ENCODE data around the gene SMC6.

- TF ChIP-seq CTCF (IDR thresholded peaks at IDR 0.05) (no peak), POLR2A (IDR thresholded peaks at IDR 0.05) (no peak)
Measured at GRCh38 chr2:17791817-17792130, 38.2 kb upstream of the SMC6 start.

Data from breast epithelium (tissue), 3 donors.